Measurements from ENCODE around the gene ARHGAP22. TPM values are rescaled to one million over a fixed set of nuclear protein-coding genes. Genes with fewer than 3 reads are reported as not detected.

ARHGAP22 gene
- total RNA-seq, 3 donors from 2014 or later (not counting 1 experiment from before 2014, with no cell fraction given) = 0.21 to 0.40 TPM; not detected in 1

- TF ChIP-seq CTCF (IDR thresholded peaks at IDR 0.05) = no peak
- intact Hi-C loops (cut with micrococcal nuclease) = no loop called here
- no peaks in the 10 kb centered on the region for H3K36me3 ChIP-seq (ENCODE audit: control insufficient read depth, insufficient read depth, low read length)
- H3K27ac ChIP-seq (ENCODE audit: low read length) = no peak overlapping the region
- no peak for DNase-seq
- Mint-ChIP-seq H3K27ac (no peak overlapping the region), H3K36me3 (no peaks in the 10 kb centered on the region), H3K9me3 (no peaks in the 10 kb centered on the region), H3K27me3 (ENCODE audit: low read depth in 2 of 2) (peaks cover 0 to 9% of the 10 kb centered on the region in 2 donors), H3K4me3 (no peak overlapping the region), H3K4me1 (no peaks in the 10 kb centered on the region)
- no peaks in the 10 kb centered on the region for H3K4me1 ChIP-seq (ENCODE audit: control insufficient read depth, insufficient read depth, low read length)
- 96% methylated on average over 3 of the region's 3 CpGs for WGBS (ENCODE audit: insufficient coverage)
- no peaks in the 10 kb centered on the region for H3K27me3 ChIP-seq (ENCODE audit: control insufficient read depth, insufficient read depth, low read length)
- H3K4me3 ChIP-seq (ENCODE audit: low read length) = no peak overlapping the region
- no peaks in the 10 kb centered on the region for H3K9me3 ChIP-seq (ENCODE audit: control insufficient read depth, insufficient read depth, low read length)
- ATAC-seq = no peak
Observed at GRCh38 chr10:48536156-48536500, 68.7 kb downstream of the ARHGAP22 start.

- no peak overlapping the region for H3K4me3 Mint-ChIP-seq
- no peak overlapping the region for H3K27ac ChIP-seq (ENCODE audit: low read length)
- H3K9me3 ChIP-seq (ENCODE audit: control insufficient read depth, insufficient read depth, low read length) = no peaks in the 10 kb centered on the region
- no peak overlapping the region for H3K27ac Mint-ChIP-seq
- no peaks in the 10 kb centered on the region for H3K9me3 Mint-ChIP-seq
- no peak for TF ChIP-seq CTCF (IDR thresholded peaks at IDR 0.05)
- H3K4me1 ChIP-seq (ENCODE audit: control insufficient read depth, insufficient read depth, low read length) = no peaks in the 10 kb centered on the region
- H3K4me3 ChIP-seq (ENCODE audit: low read length) = no peak overlapping the region
- H3K4me1 Mint-ChIP-seq = no peaks in the 10 kb centered on the region
- H3K27me3 ChIP-seq (ENCODE audit: control insufficient read depth, insufficient read depth, low read length) = no peaks in the 10 kb centered on the region
- no peaks in the 10 kb centered on the region for H3K36me3 ChIP-seq (ENCODE audit: control insufficient read depth, insufficient read depth, low read length)
- intact Hi-C loops (cut with micrococcal nuclease) = no loop called here
- ATAC-seq (no peak), DNase-seq (no peak)
- peaks cover 0 to 9% of the 10 kb centered on the region in 2 donors for H3K27me3 Mint-ChIP-seq (ENCODE audit: low read depth in 2 of 2)
- no peaks in the 10 kb centered on the region for H3K36me3 Mint-ChIP-seq
- WGBS (ENCODE audit: insufficient coverage) = 91% methylated on average over 11 of the region's 12 CpGs
Observed at GRCh38 chr10:48535416-48536155, 69.3 kb downstream of the ARHGAP22 start.

- DNase-seq = no peak
- intact Hi-C loops (cut with micrococcal nuclease) = no loop called here
- Histone ChIP-seq H3K4me1 (ENCODE audit: control insufficient read depth, insufficient read depth, low read length) (no peaks in the 10 kb centered on the region), H3K27ac (ENCODE audit: low read length) (no peak overlapping the region), H3K36me3 (ENCODE audit: control insufficient read depth, insufficient read depth, low read length) (no peaks in the 10 kb centered on the region), H3K4me3 (ENCODE audit: low read length) (no peak overlapping the region), H3K27me3 (ENCODE audit: control insufficient read depth, insufficient read depth, low read length) (no peaks in the 10 kb centered on the region), H3K9me3 (ENCODE audit: control insufficient read depth, insufficient read depth, low read length) (no peaks in the 10 kb centered on the region)
- WGBS (ENCODE audit: insufficient coverage) = 86% methylated on average over 8 of the region's 8 CpGs
- Mint-ChIP-seq H3K27me3 (ENCODE audit: low read depth in 2 of 2) (peaks cover 2 to 9% of the 10 kb centered on the region in 2 donors), H3K9me3 (no peaks in the 10 kb centered on the region), H3K36me3 (no peaks in the 10 kb centered on the region), H3K27ac (no peak overlapping the region), H3K4me1 (no peaks in the 10 kb centered on the region), H3K4me3 (no peak overlapping the region)
- no peak for TF ChIP-seq CTCF (IDR thresholded peaks at IDR 0.05)
- no peak for ATAC-seq
Observed at GRCh38 chr10:48533951-48534720, 70.7 kb downstream of the ARHGAP22 start.
